Activated naive CD4-positive, alpha-beta T cell treated with anti-CD3 and anti-CD28 coated beads for 36 hours (primary cell): ENCODE measurements around the gene CACNA1C. TPM values are rescaled to one million over a fixed set of nuclear protein-coding genes. Genes with fewer than 3 reads are reported as not detected.
A peak's percentile ranks its signal among the peaks of the same experiment; 100 is the strongest.

Experiments
- CTCF ChIA-PET: fragments of 350-600 bp; sonication (Branson Sonifier 250); formaldehyde crosslinking; loops from one replicate; lab custom pipeline; 2021; ENCODE audit warnings: antibody characterized with exemption; lab: Charles Lee
- DNase-seq: peaks from one replicate; pipeline ENCODE4 v3.0.0-alpha.2; 2020
- H3K27ac Mint-ChIP-seq: one replicate; pipeline ENCODE4 v1.8.0; 2021; ENCODE audit warnings: mild to moderate bottlenecking, mixed read lengths
- H3K27me3 Mint-ChIP-seq: one replicate; pipeline ENCODE4 v1.8.0; 2021; ENCODE audit warnings: low read depth, mixed read lengths
- H3K36me3 Mint-ChIP-seq: one replicate; pipeline ENCODE4 v1.8.0; 2021; ENCODE audit warnings: low read depth, mixed read lengths
- H3K4me1 Mint-ChIP-seq: one replicate; pipeline ENCODE4 v1.8.0; 2021; ENCODE audit warnings: low read depth, mixed read lengths
- H3K4me3 Mint-ChIP-seq: one replicate; pipeline ENCODE4 v1.8.0; 2021; ENCODE audit warnings: mild to moderate bottlenecking, moderate library complexity, mixed read lengths
- H3K9me3 Mint-ChIP-seq: one replicate; pipeline ENCODE4 v1.8.0; 2021; ENCODE audit warnings: mixed read lengths
- intact Hi-C: fragments of 100-400 bp; cut with micrococcal nuclease; formaldehyde crosslinking; loops from one replicate; pipeline ENCODE4 v1.15.1; 2023
- total RNA-seq, 2 experiments: library from RNA; stranded (reverse); gene quantifications; one replicate each; pipeline ENCODE4 v1.2.3, GENCODE V29; 2021

CACNA1C gene
- total RNA-seq, 2 experiments from 2014 or later = 0.02 to 0.12 TPM

DNA sequence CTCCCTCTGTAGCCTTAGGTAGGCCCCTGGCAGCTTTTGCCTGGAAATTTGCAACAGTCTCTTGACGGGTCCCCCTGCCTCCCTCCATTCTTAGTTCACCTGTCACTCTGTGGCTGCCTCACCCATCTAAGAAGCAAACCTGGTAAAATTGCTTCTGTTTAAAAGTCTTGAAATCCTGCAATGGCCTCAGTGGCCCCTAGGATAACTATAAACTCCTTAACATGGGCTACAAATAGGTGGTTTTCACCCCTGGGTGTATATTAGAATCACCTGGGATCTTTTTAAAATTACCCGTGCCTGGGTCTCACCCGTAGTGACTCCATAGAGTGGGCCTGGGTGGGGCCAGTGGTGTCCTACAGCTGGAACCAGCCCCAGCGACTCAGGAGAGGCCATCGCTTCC lies 332.7 kb downstream of the CACNA1C start:
- CTCF ChIA-PET = interaction anchor here (1.6 kb wide), 1 partner anchor 9 kb away, joined by 5 read pairs; no protein-coding TSS in a partner anchor

DNA sequence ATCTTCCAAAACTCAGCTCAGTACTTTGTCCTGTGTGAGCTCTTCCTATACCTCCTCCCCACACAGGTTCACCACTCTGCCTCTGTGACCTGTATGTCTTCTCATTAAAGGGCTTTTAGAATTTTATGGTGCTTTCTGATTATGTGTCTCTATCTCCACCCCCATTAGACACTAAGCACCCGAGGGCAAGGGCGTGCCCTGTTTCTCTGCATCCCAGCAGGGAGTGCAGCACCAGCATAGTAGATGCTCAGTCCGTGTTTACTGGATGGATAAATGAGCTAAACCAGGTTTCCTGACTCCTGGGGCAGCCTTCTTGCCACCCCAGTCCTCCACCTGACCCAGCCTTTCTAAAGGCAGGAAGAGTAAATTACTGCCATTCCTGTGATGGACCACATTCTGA lies 333.8 kb downstream of the CACNA1C start:
- Mint-ChIP-seq H3K27me3 (peaks cover 2% of the 10 kb centered on the region), H3K9me3 (no peaks in the 10 kb centered on the region), H3K4me3 (no peak overlapping the region), H3K27ac (no peak overlapping the region), H3K36me3 (no peaks in the 10 kb centered on the region), H3K4me1 (no peaks in the 10 kb centered on the region)
- intact Hi-C loops = no loop called here
- DNase-seq = no peak
- CTCF ChIA-PET = no interaction called here

More for the DNA sequence above, 332.7 kb downstream of the CACNA1C start:
- Mint-ChIP-seq H3K27me3 (peaks cover 2% of the 10 kb centered on the region), H3K27ac (no peak overlapping the region), H3K4me1 (no peaks in the 10 kb centered on the region), H3K36me3 (no peaks in the 10 kb centered on the region), H3K4me3 (no peak overlapping the region), H3K9me3 (no peaks in the 10 kb centered on the region)
- intact Hi-C loops = no loop called here
- no peak for DNase-seq

DNA sequence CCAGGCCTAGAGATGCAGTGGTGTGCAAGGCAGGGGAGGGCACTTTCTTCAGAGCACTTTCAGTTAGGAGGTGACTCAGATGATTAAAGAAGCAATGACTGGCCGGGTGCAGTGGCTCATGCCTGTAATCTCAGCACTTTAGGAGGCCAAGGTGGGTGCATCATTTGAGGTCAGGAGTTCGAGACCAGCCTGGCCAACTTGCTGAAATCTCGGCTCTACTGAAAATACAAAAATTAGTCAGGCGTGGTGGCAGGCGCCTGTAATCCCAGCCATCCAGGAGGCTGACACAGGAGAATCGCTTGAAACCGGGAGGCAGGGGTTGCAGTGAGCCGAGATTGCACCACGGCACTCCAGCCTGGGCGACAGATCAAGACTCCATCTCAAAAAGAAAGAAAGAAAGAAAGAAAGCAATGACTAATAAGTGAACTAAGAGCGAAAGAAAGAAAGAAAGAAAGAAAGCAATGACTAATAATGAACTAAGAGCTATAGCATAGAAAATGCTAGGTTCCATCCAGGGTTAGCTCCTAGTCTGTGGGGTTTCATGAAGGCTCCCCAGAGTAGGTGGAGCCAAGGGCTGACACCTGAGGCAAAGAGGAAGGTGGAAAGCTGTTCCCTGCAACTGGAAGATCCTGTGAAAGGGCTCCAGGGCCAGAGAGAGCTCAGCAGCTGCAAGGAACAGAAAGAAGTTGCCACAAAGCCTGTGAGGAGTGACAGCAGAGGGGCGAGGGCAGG lies 334.5 kb downstream of the CACNA1C start:
- peak; percentile 47 for DNase-seq
- H3K9me3 Mint-ChIP-seq = no peaks in the 10 kb centered on the region
- peaks cover 2% of the 10 kb centered on the region for H3K27me3 Mint-ChIP-seq
- CTCF ChIA-PET = interaction anchor here (0.6 kb wide), 1 partner anchor 40 kb away, joined by 3 read pairs; no protein-coding TSS in a partner anchor
- H3K27ac Mint-ChIP-seq = no peak overlapping the region
- intact Hi-C loops = no loop called here
- H3K4me3 Mint-ChIP-seq = no peak overlapping the region
- no peaks in the 10 kb centered on the region for H3K36me3 Mint-ChIP-seq
- no peaks in the 10 kb centered on the region for H3K4me1 Mint-ChIP-seq

DNA sequence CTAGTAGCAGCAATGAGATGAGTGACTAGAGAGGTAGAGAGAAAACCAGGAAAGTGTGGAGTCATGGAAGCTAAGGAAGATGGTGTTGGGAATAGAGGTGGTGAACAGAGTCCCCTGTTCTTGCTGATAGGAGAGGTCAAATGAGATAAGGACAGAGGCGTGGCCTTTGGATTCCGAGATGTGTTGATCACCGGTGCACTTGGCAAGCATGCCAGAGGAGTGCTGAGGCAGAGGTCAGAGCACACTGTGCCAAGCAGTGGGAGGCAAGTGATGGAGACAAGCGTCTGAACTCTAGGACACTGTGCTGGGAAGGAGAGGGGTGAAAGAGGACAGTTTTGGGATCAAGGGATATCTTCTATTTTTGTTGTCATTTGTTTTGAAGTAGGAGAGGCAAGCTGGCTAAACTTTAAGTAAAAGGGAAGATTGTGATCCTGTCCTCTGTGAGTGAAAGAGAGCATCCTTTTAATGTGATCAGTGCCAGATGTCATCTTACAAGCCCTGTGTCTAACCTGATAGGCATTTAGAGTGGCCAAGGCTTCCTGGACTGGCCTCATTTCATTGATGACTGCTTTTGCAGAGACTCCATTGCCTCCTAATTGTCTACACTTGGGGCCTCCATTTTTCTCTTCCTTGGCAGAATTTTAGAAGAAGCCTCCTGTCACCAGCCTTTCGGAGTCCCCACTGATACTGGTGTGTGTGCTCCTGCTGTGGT lies 336.4 kb downstream of the CACNA1C start:
- H3K27me3 Mint-ChIP-seq = peaks cover 2% of the 10 kb centered on the region
- intact Hi-C loops = no loop called here

DNA sequence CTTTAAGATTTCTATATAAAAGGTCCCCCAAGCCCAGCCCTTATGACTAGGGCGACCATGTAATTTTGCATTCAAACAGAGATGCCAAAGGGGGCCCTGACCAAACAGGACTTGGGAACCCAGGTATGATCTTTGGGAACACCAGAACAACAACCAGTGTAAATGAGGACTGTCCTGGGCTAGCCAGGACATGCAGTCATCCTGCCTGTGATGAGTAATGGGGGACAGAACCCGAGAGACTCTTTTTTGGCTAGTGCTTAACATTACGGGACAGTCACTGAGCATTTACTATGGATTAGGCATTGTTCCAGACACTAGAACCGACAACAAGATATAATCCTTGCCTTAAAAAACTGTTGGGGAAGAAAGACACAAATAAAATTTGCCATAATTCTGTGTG lies 337.3 kb downstream of the CACNA1C start:
- Mint-ChIP-seq H3K9me3 (no peaks in the 10 kb centered on the region), H3K27ac (no peak overlapping the region), H3K4me1 (no peaks in the 10 kb centered on the region), H3K27me3 (peaks cover 2% of the 10 kb centered on the region), H3K36me3 (no peaks in the 10 kb centered on the region), H3K4me3 (no peak overlapping the region)
- intact Hi-C loops = no loop called here
- DNase-seq = no peak
- CTCF ChIA-PET = no interaction called here

More for the DNA sequence above, 336.4 kb downstream of the CACNA1C start:
- no peak overlapping the region for H3K27ac Mint-ChIP-seq
- DNase-seq = no peak
- no peaks in the 10 kb centered on the region for H3K4me1 Mint-ChIP-seq
- H3K36me3 Mint-ChIP-seq = no peaks in the 10 kb centered on the region
- no peak overlapping the region for H3K4me3 Mint-ChIP-seq
- CTCF ChIA-PET = no interaction called here
- no peaks in the 10 kb centered on the region for H3K9me3 Mint-ChIP-seq

DNA sequence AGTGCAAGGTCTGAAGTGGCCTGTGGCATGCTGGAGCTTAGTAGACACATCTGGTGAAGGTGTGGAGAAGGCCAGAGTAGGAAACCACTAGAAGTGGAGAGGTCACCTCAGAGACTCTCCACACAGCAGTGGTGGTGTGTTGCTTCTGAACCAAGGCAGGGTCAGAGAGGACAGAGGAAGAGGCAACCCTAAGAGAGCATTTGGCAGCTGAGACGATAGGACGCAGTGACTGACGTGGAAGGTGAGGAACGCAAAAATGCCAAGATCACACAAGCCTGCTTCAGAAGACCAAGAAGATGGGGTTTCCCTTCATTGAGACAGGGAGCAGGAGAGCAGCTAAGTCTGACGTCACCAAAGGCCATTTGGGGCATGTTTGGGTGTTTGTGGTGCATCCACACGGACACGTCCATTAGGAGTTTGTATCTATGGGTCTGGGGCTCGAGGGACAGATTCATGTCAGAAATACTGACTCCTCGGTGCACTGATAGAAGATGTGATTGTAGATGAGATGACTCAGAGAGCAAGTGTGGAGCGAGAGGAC lies 338.1 kb downstream of the CACNA1C start:
- H3K4me3 Mint-ChIP-seq = no peak overlapping the region
- DNase-seq = no peak
- H3K36me3 Mint-ChIP-seq = no peaks in the 10 kb centered on the region
- no peaks in the 10 kb centered on the region for H3K4me1 Mint-ChIP-seq
- no peak overlapping the region for H3K27ac Mint-ChIP-seq
- H3K9me3 Mint-ChIP-seq = no peaks in the 10 kb centered on the region
- no peaks in the 10 kb centered on the region for H3K27me3 Mint-ChIP-seq
- intact Hi-C loops = no loop called here
- CTCF ChIA-PET = no interaction called here

DNA sequence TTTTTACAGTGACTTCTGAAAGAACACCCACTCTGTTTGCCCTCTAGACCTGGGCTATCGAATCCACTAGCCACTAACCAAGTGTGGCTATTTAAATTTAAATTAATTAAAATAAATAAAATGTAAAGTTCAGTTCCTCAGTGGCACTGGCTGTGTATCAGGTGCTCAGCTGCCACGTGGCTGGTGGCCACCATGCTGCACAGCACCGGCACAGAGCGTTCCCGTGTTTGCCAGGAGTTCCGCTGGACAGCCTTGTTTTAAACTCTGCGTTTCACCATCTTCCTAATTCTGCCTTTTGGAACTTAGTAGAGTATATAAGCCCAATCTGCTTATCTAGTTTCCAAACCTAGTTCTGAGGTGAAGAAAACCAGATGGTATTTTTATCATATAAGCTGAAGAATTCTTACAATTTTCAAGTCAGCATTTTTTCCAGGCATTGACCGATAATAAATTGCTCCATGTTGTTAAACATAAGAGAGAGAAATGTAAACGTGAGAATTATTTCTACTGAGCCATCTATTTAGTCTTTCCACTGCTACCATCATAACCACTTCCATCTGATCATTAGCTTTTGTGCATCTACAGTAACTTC lies 339.0 kb downstream of the CACNA1C start:
- no peaks in the 10 kb centered on the region for H3K36me3 Mint-ChIP-seq

DNA sequence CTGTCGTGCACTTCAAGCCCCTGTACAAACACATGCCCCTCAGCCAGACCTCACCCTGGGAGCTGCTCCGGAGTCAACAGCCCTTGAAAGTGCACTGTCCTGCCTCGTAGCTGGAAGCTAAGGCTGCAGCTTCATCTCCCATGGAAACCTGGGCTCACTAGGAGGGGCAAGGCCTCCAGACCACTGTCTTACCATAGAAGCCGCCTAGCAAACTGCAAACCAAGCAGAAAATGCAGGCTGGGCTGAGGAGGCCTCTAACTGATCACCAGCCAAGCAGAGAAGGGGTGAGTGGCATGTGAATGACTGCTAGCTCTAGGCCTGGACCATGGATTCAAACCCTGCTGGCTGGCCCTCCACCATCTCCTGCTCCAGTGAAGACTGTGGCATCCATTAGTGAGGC lies 340.2 kb downstream of the CACNA1C start:
- H3K4me1 Mint-ChIP-seq = no peaks in the 10 kb centered on the region
- intact Hi-C loops = no loop called here
- no peaks in the 10 kb centered on the region for H3K36me3 Mint-ChIP-seq
- no peak overlapping the region for H3K4me3 Mint-ChIP-seq
- DNase-seq = no peak
- CTCF ChIA-PET = interaction anchor here (1.1 kb wide), 1 partner anchor 20 kb away, joined by 3 read pairs; no protein-coding TSS in a partner anchor
- no peak overlapping the region for H3K27ac Mint-ChIP-seq
- H3K27me3 Mint-ChIP-seq = no peaks in the 10 kb centered on the region
- no peaks in the 10 kb centered on the region for H3K9me3 Mint-ChIP-seq

More for the DNA sequence above, 339.0 kb downstream of the CACNA1C start:
- Mint-ChIP-seq H3K27me3 (no peaks in the 10 kb centered on the region), H3K9me3 (no peaks in the 10 kb centered on the region), H3K4me1 (no peaks in the 10 kb centered on the region), H3K27ac (no peak overlapping the region), H3K4me3 (no peak overlapping the region)
- no peak for DNase-seq
- CTCF ChIA-PET = interaction anchor here (1.1 kb wide), 1 partner anchor 191 kb away, joined by 3 read pairs; no protein-coding TSS in a partner anchor
- intact Hi-C loops = no loop called here

DNA sequence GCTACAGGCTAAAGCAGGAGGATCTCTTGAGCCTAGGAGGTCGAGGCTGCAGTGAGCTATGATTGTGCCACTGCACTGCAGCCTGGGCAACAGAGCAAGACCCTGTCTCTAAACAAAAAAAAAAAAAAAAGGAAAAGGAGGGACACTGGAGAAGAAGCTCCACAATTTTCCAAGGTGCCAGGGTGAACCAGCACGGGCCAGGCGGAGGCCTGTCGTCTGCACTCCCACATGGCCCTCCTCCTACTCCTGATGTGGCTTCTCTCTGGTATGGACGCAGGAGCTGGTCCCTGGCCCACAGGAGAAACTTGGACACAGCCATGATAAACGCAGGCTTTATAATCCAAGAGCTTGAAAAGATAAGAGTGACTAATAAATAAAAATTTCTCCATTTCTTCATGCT lies 341.2 kb downstream of the CACNA1C start:
- no peak overlapping the region for H3K27ac Mint-ChIP-seq
- H3K4me3 Mint-ChIP-seq = no peak overlapping the region
- H3K9me3 Mint-ChIP-seq = no peaks in the 10 kb centered on the region
- CTCF ChIA-PET = interaction anchor here (0.7 to 1.3 kb wide), 2 partner anchors 9 to 358 kb away, joined by 3 to 5 read pairs; no protein-coding TSS in a partner anchor
- no peaks in the 10 kb centered on the region for H3K36me3 Mint-ChIP-seq
- intact Hi-C loops = no loop called here
- no peaks in the 10 kb centered on the region for H3K4me1 Mint-ChIP-seq
- no peaks in the 10 kb centered on the region for H3K27me3 Mint-ChIP-seq
- no peak for DNase-seq

DNA sequence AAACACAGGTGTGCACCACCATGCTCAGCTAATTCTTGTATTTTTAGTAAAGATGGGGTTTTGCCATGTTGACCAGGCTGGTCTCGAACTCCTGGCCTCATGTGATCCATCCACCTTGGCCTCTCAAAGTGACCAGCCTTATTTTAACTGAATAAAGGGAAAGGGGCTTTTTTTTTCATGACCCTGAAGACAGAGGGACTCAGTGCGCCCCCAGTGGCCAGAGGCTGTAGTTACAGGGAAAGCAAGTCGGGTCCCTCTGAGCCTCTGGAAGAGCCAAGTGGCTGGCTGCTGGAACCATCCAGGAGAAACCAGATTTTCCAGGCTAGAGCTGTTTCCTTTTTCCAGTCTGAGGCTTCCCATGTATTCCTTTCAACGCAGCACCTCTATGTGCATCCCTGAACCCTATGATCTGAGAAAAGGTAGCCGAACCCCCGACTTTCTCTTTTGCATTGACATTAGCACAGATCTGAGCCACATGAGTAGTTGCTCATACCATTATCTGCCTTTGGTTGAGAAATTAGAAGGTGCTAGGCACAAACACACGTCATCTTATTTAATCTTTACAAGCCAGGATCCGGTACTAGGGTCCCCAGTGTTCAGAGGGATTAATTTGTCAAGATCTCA lies 342.7 kb downstream of the CACNA1C start:
- Mint-ChIP-seq H3K9me3 (no peaks in the 10 kb centered on the region), H3K27ac (no peak overlapping the region), H3K4me3 (no peak overlapping the region), H3K4me1 (no peaks in the 10 kb centered on the region), H3K36me3 (no peaks in the 10 kb centered on the region), H3K27me3 (no peaks in the 10 kb centered on the region)
- CTCF ChIA-PET = interaction anchor here (0.7 to 1.3 kb wide), 10 partner anchors 10 to 497 kb away, joined by 3 to 5 read pairs (median 3); no protein-coding TSS in a partner anchor
- intact Hi-C loops = no loop called here
- DNase-seq = peak; percentile 50

DNA sequence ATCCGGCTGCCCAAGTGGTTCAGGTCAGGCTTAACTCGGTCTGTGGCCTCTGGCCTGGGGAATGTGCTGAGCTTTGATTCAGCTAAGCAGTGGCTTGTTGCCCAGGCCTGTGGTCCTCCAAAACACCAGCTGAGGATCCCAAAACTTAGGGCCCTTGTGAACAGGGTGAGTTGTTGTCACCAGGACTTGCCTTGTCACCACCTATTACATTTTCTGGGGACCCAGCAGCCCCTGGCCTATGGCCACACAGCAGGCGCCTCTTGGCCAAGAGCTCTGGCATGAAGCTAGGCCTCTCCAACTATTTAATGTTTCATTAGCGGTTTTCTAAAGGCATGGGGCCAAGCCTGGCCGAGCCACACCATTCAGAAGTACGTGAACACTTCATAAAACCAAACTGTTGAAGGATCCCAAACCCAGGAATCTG lies 343.7 kb downstream of the CACNA1C start:
- no peak overlapping the region for H3K27ac Mint-ChIP-seq
- H3K9me3 Mint-ChIP-seq = no peaks in the 10 kb centered on the region
- H3K27me3 Mint-ChIP-seq = no peaks in the 10 kb centered on the region
- no peaks in the 10 kb centered on the region for H3K4me1 Mint-ChIP-seq
- H3K4me3 Mint-ChIP-seq = no peak overlapping the region
- DNase-seq = no peak
- intact Hi-C loops = no loop called here
- H3K36me3 Mint-ChIP-seq = no peaks in the 10 kb centered on the region
- CTCF ChIA-PET = no interaction called here
